PC-3 (cell line): ENCODE measurements around the gene GSDME. TPM values are rescaled to one million over a fixed set of nuclear protein-coding genes. Genes with fewer than 3 reads are reported as not detected.
"Not testable (repeated sequence)": the region's sequence is repeated elsewhere in the genome, so short reads cannot be mapped to it uniquely, and the experiment has no call there.

Experiments used
- ATAC-seq: fragments of 200-7000 bp; cut with Tn5 transposase; 2 replicates; pipeline ENCODE4 v1.9.1; 2020; ENCODE audit warnings: mild to moderate bottlenecking, moderate library complexity
- BruUV-seq: library from RNA; stranded (reverse); fragments of 400-500 nt; replicated peaks from 2 replicates; lab custom pipeline; 2021; lab: Mats Ljungman, UMichigan
- CTCF ChIA-PET: fragments of 300-600 bp; sonication (Branson Sonifier 250); formaldehyde crosslinking; loops from one replicate; lab custom pipeline; 2022; ENCODE audit warnings: antibody characterized with exemption; lab: Charles Lee
- POLR2A ChIA-PET: fragments of 300-600 bp; sonication (Branson Sonifier 250); formaldehyde crosslinking; loops from one replicate; lab custom pipeline; 2022; ENCODE audit warnings: antibody characterized with exemption; ENCODE audit not compliant: unreplicated experiment; lab: Charles Lee
- DNase-seq: peaks from one replicate; pipeline ENCODE4 v3.0.0-alpha.2; 2015
- H2AFZ ChIP-seq: fragments of 300-600 bp; sonication (generic); 2 replicates; pipeline ENCODE4 v1.6.0; 2016; ENCODE audit warnings: antibody characterized with exemption, low read length
- H3F3A ChIP-seq: fragments of 300-600 bp; sonication (generic); one replicate; pipeline ENCODE4 v1.6.0; 2017; ENCODE audit warnings: antibody characterized with exemption, low read length, control low read depth, mild to moderate bottlenecking; ENCODE audit not compliant: unreplicated experiment
- H3K27ac ChIP-seq: fragments of 300-600 bp; sonication (generic); 2 replicates; pipeline ENCODE4 v1.5.1; 2016; ENCODE audit warnings: mild to moderate bottlenecking, low read length
- H3K27me3 ChIP-seq: fragments of 300-600 bp; sonication (generic); 2 replicates; pipeline ENCODE4 v1.6.1; 2016; ENCODE audit warnings: low read length, mixed read lengths
- H3K36me3 ChIP-seq: fragments of 300-600 bp; sonication (generic); 2 replicates; pipeline ENCODE4 v1.6.1; 2016; ENCODE audit warnings: low read depth, mixed run types, low read length, mixed read lengths
- H3K4me1 ChIP-seq: fragments of 300-600 bp; sonication (generic); 2 replicates; pipeline ENCODE4 v1.5.1; 2016; ENCODE audit warnings: low read length; ENCODE audit not compliant: insufficient read depth
- H3K4me2 ChIP-seq: fragments of 300-600 bp; sonication (generic); 2 replicates; pipeline ENCODE4 v1.6.0; 2016; ENCODE audit warnings: low read length
- H3K4me3 ChIP-seq: fragments of 300-600 bp; sonication (generic); 2 replicates; pipeline ENCODE4 v1.5.1; 2016; ENCODE audit warnings: mild to moderate bottlenecking, low read length, mixed read lengths
- H3K79me2 ChIP-seq: fragments of 300-600 bp; sonication (generic); 2 replicates; pipeline ENCODE4 v1.6.1; 2017; ENCODE audit warnings: low read length, mixed read lengths
- H3K9ac ChIP-seq: fragments of 300-600 bp; sonication (generic); 2 replicates; pipeline ENCODE4 v1.6.0; 2016; ENCODE audit warnings: mild to moderate bottlenecking, low read length
- H3K9me2 ChIP-seq: fragments of 300-600 bp; sonication (generic); replicated peaks from 2 replicates; pipeline ENCODE4 v1.6.1; 2016; ENCODE audit warnings: mixed run types, low read length, mixed read lengths
- H3K9me3 ChIP-seq: fragments of 300-600 bp; sonication (generic); 2 replicates; pipeline ENCODE4 v1.6.1; 2016; ENCODE audit warnings: low read length, mixed read lengths
- H4K20me1 ChIP-seq: fragments of 300-600 bp; sonication (generic); 2 replicates; pipeline ENCODE4 v1.6.1; 2016; ENCODE audit warnings: low read length, mixed read lengths
- CTCF ChIP-seq: fragments of 300-600 bp; sonication (generic); conservative IDR thresholded peaks from 2 replicates; pipeline ENCODE4 v1.5.1; 2017; ENCODE audit warnings: antibody characterized with exemption, low read depth, mild to moderate bottlenecking, low read length
- EZH2 ChIP-seq: fragments of 300-600 bp; sonication (generic); IDR thresholded peaks from one replicate; pipeline ENCODE4 v1.6.1; 2017; ENCODE audit warnings: antibody characterized with exemption, mild to moderate bottlenecking, low read length; ENCODE audit not compliant: unreplicated experiment
- EZH2phosphoT487 ChIP-seq: fragments of 300-600 bp; sonication (generic); IDR thresholded peaks from 2 replicates; pipeline ENCODE4 v1.6.1; 2018; ENCODE audit warnings: mild to moderate bottlenecking, antibody characterized with exemption, low read length, borderline replicate concordance
- intact Hi-C: fragments of 100-400 bp; cut with micrococcal nuclease; formaldehyde crosslinking; loops from 2 replicates; pipeline ENCODE4 v1.9.0; 2023
- total RNA-seq: library from RNA; depleted of rRNA; stranded (reverse); fragments of >200 nt; gene quantifications from 2 replicates; pipeline ENCODE4 v1.2.3, GENCODE V29; 2014

GSDME gene
- total RNA-seq, 1 experiment from 2014 or later: 12.0 TPM

GRCh38 chr7:24797270-24797669, 40.0 kb upstream of the GSDME start:
- no peaks in the 10 kb centered on the region for H3K27me3 ChIP-seq
- no peaks in the 10 kb centered on the region for H3K79me2 ChIP-seq
- H4K20me1 ChIP-seq: no peaks in the 10 kb centered on the region
- no peaks in the 10 kb centered on the region for H3K4me1 ChIP-seq
- CTCF ChIA-PET: no interaction called here
- no peaks in the 10 kb centered on the region for H3K9me2 ChIP-seq
- POLR2A ChIA-PET: no interaction called here
- no TSS peak for BruUV-seq
- DNase-seq (no peak), ATAC-seq (no peak)
- no peak for TF ChIP-seq EZH2phosphoT487
- TF ChIP-seq EZH2: no peak
- no peak for TF ChIP-seq CTCF
- no peak overlapping the region for H3K9ac ChIP-seq
- no peak overlapping the region for H3K4me2 ChIP-seq
- no peaks in the 10 kb centered on the region for H3F3A ChIP-seq
- no peak overlapping the region for H2AFZ ChIP-seq
- no peak overlapping the region for H3K4me3 ChIP-seq
- H3K9me3 ChIP-seq: no peaks in the 10 kb centered on the region
- no peak overlapping the region for H3K27ac ChIP-seq
- no peaks in the 10 kb centered on the region for H3K36me3 ChIP-seq
- intact Hi-C loops: no loop called here

- DNase-seq (no peak), ATAC-seq (no peak)
- no peak overlapping the region for H3K9ac ChIP-seq
- H3K36me3 ChIP-seq: no peaks in the 10 kb centered on the region
- no peak overlapping the region for H2AFZ ChIP-seq
- H3K9me2 ChIP-seq: no peaks in the 10 kb centered on the region
- CTCF ChIA-PET: no interaction called here
- no peaks in the 10 kb centered on the region for H3K4me1 ChIP-seq
- no peaks in the 10 kb centered on the region for H3K9me3 ChIP-seq
- TF ChIP-seq EZH2: no peak
- TF ChIP-seq CTCF: no peak
- TF ChIP-seq EZH2phosphoT487: no peak
- BruUV-seq: no TSS peak
- H3K27ac ChIP-seq: no peak overlapping the region
- no peak overlapping the region for H3K4me2 ChIP-seq
- no peak overlapping the region for H3K4me3 ChIP-seq
- no peaks in the 10 kb centered on the region for H3K27me3 ChIP-seq
- POLR2A ChIA-PET: no interaction called here
- H3F3A ChIP-seq: no peaks in the 10 kb centered on the region
- no peaks in the 10 kb centered on the region for H3K79me2 ChIP-seq
- intact Hi-C loops: no loop called here
- no peaks in the 10 kb centered on the region for H4K20me1 ChIP-seq
Observed at GRCh38 chr7:24795407-24795767, 38.1 kb upstream of the GSDME start.

- DNase-seq, POLR2A ChIA-PET, H3K9me3 ChIP-seq, H3K9me2 ChIP-seq, H3K27me3 ChIP-seq, H3K4me3 ChIP-seq, H3K4me1 ChIP-seq, H3K27ac ChIP-seq, H3K36me3 ChIP-seq, H2AFZ ChIP-seq, ATAC-seq, H3K4me2 ChIP-seq, H3K9ac ChIP-seq, H4K20me1 ChIP-seq, intact Hi-C loops, H3F3A ChIP-seq, CTCF ChIA-PET, BruUV-seq, H3K79me2 ChIP-seq: not testable (repeated sequence)
Observed at GRCh38 chr7:24794751-24795406, 37.6 kb upstream of the GSDME start.
